GM12878 (cell line): ENCODE results near the gene HEBP1.

Source experiments
- EZH2 ChIP-seq: IDR thresholded peaks from 2 replicates; pipeline ENCODE4 v1.6.1; 2012; ENCODE audit warnings: low read depth, mild to moderate bottlenecking, control low read depth, inconsistent platforms, low read length, borderline replicate concordance; ENCODE audit not compliant: control insufficient read depth
- MYC ChIP-seq: IDR thresholded peaks from 2 replicates; pipeline ENCODE4 v1.6.1; 2011; ENCODE audit warnings: mild to moderate bottlenecking, low read length, moderate library complexity, inconsistent platforms; ENCODE audit not compliant: insufficient read depth, insufficient replicate concordance, insufficient read length, severe bottlenecking
- NFYA ChIP-seq: IDR thresholded peaks from 2 replicates; pipeline ENCODE4 v1.6.1; 2011; ENCODE audit warnings: low read depth, mild to moderate bottlenecking, low read length, improper control_type of control experiment, borderline replicate concordance
- POLR2A ChIP-seq: IDR thresholded peaks from 2 replicates; pipeline ENCODE4 v1.6.1; 2011; ENCODE audit warnings: low read depth, mild to moderate bottlenecking, low read length
- RUNX3 ChIP-seq: IDR thresholded peaks from 2 replicates; pipeline ENCODE4 v1.6.1; 2012; ENCODE audit warnings: low read length, inconsistent platforms
- TF ChIP-seq, protein P1 (sequence below): IDR thresholded peaks from 2 replicates; pipeline ENCODE4 v1.6.1; 2012; ENCODE audit warnings: low read depth, low read length, improper control_type of control experiment

DNA sequence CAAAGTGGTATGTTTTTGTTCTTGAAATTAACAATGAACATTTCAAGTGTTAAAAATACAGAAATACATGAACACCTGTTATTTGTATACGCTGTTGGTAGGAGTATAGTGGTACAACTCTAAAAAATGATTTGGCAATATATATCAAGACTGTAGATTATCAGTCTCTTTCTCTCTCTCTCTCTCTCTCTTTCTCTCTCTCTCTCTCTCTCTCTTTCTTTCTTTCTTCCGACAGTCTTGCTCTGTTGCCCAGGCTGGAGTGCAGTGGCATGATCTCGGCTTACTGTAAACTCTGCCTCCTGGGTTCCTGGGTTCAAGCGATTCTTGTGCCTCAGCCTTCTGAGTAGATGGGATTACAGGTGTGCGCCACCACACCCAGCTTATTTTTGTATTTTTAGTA, 12.6 kb downstream of the HEBP1 start:
- TF ChIP-seq RUNX3 = no peak
- TF ChIP-seq MYC = no peak
- no peak for TF ChIP-seq EZH2
- TF ChIP-seq, protein P1, sequence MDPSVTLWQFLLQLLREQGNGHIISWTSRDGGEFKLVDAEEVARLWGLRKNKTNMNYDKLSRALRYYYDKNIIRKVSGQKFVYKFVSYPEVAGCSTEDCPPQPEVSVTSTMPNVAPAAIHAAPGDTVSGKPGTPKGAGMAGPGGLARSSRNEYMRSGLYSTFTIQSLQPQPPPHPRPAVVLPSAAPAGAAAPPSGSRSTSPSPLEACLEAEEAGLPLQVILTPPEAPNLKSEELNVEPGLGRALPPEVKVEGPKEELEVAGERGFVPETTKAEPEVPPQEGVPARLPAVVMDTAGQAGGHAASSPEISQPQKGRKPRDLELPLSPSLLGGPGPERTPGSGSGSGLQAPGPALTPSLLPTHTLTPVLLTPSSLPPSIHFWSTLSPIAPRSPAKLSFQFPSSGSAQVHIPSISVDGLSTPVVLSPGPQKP = no peak
- no peak for TF ChIP-seq NFYA
- TF ChIP-seq POLR2A = no peak
